Neuronal stem cell (in vitro differentiated cells): Measurements from ENCODE around the gene SPRTN.

Experiments used
- DNase-seq: peaks from one replicate; pipeline ENCODE4 v3.0.0-alpha.2; 2013; ENCODE audit warnings: low spot score
- H2AFZ ChIP-seq: one replicate; pipeline ENCODE4 v1.6.1; 2013; ENCODE audit warnings: mild to moderate bottlenecking, low read length, inconsistent platforms
- H2AK5ac ChIP-seq: 2 replicates; pipeline ENCODE4 v1.6.1; 2013; ENCODE audit warnings: low read depth, mild to moderate bottlenecking, inconsistent platforms, low read length, moderate library complexity, mixed read lengths
- H2BK120ac ChIP-seq: 2 replicates; pipeline ENCODE4 v1.6.1; 2013; ENCODE audit warnings: low read depth, mild to moderate bottlenecking, inconsistent platforms, low read length, moderate library complexity, mixed read lengths
- H2BK12ac ChIP-seq: one replicate; pipeline ENCODE4 v1.6.1; 2013; ENCODE audit warnings: low read length, inconsistent platforms
- H2BK15ac ChIP-seq: 2 replicates; pipeline ENCODE4 v1.6.1; 2013; ENCODE audit warnings: mild to moderate bottlenecking, low read length, inconsistent platforms, mixed read lengths
- H2BK5ac ChIP-seq: one replicate; pipeline ENCODE4 v1.6.1; 2013; ENCODE audit warnings: inconsistent platforms, mild to moderate bottlenecking, low read length, moderate library complexity
- H3K14ac ChIP-seq: one replicate; pipeline ENCODE4 v1.6.1; 2013; ENCODE audit warnings: low read length, inconsistent platforms
- H3K18ac ChIP-seq: 2 replicates; pipeline ENCODE4 v1.6.1; 2013; ENCODE audit warnings: low read length, inconsistent platforms
- H3K23ac ChIP-seq: 2 replicates; pipeline ENCODE4 v1.6.1; 2013; ENCODE audit warnings: low read depth, mild to moderate bottlenecking, mixed read lengths, low read length, inconsistent platforms; ENCODE audit not compliant: poor library complexity
- H3K27ac ChIP-seq: replicated peaks from 3 replicates; pipeline ENCODE4 v1.5.1; 2013; ENCODE audit warnings: low read length, inconsistent platforms
- H3K27me3 ChIP-seq, 3 experiments: 2 replicates each; pipeline ENCODE4 v1.6.1; 2013; ENCODE audit warnings: low read length in 3 of 3, mild to moderate bottlenecking in 2 of 3, inconsistent platforms in 1 of 3, low read depth in 1 of 3, mixed read lengths in 1 of 3, moderate library complexity in 1 of 3; ENCODE audit not compliant: control insufficient read depth in 3 of 3, insufficient read depth in 3 of 3
- H3K36me3 ChIP-seq, 2 donors: replicated peaks in 1 of 2; 2 replicates each; pipeline ENCODE4 v1.6.1; 2013; ENCODE audit warnings: low read length in 2 of 2; ENCODE audit not compliant: control insufficient read depth in 2 of 2, insufficient read depth in 2 of 2
- H3K4ac ChIP-seq: 2 replicates; pipeline ENCODE4 v1.6.1; 2013; ENCODE audit warnings: inconsistent platforms, mild to moderate bottlenecking, low read length, moderate library complexity
- H3K4me1 ChIP-seq, 2 donors: 1 replicate in 1 of 2; 2 replicates in 1 of 2; pipeline ENCODE4 v1.6.1; 2013; ENCODE audit warnings: low read length in 2 of 2, low read depth in 1 of 2; ENCODE audit not compliant: control insufficient read depth in 2 of 2, insufficient read depth in 1 of 2
- H3K4me2 ChIP-seq: one replicate; pipeline ENCODE4 v1.6.1; 2013; ENCODE audit warnings: mild to moderate bottlenecking, low read length, inconsistent platforms; ENCODE audit not compliant: insufficient read depth, poor library complexity, severe bottlenecking
- H3K4me3 ChIP-seq, 2 donors: 2 replicates each; pipeline ENCODE4 v1.5.1; 2013; ENCODE audit warnings: low read length in 2 of 2, mild to moderate bottlenecking in 2 of 2, inconsistent platforms in 1 of 2, moderate library complexity in 1 of 2
- H3K79me1 ChIP-seq: one replicate; pipeline ENCODE4 v1.6.1; 2013; ENCODE audit warnings: low read depth, mild to moderate bottlenecking, inconsistent platforms, low read length, moderate library complexity
- H3K9ac ChIP-seq: one replicate; pipeline ENCODE4 v1.6.1; 2013; ENCODE audit warnings: mild to moderate bottlenecking, low read depth, low read length, inconsistent platforms; ENCODE audit not compliant: poor library complexity
- H3K9me3 ChIP-seq, 2 donors: replicated peaks in 1 of 2; 2 replicates each; pipeline versions ENCODE3 to v1.6.1; 2013; ENCODE audit warnings: low read length in 2 of 2, mild to moderate bottlenecking in 2 of 2, inconsistent platforms in 1 of 2, low read depth in 1 of 2, mixed read lengths in 1 of 2, moderate library complexity in 1 of 2; ENCODE audit not compliant: control insufficient read depth in 2 of 2, insufficient read depth in 1 of 2
- H4K8ac ChIP-seq: one replicate; pipeline ENCODE4 v1.6.1; 2013; ENCODE audit warnings: low read depth, mild to moderate bottlenecking, inconsistent platforms, low read length, moderate library complexity
- H4K91ac ChIP-seq: one replicate; pipeline ENCODE4 v1.6.1; 2013; ENCODE audit warnings: low read length, low read depth, mild to moderate bottlenecking, inconsistent platforms; ENCODE audit not compliant: poor library complexity
- WGBS, 2 donors: extraction: QIAGEN DNeasy Blood & Tissue Kit; methylation state at CpG; one replicate each; pipeline ENCODE4 v1.1.7; 2013; ENCODE audit warnings: missing lambda C conversion rate in 2 of 2, mixed read lengths in 1 of 2; ENCODE audit not compliant: insufficient read length in 2 of 2, insufficient replicate concordance in 1 of 2; ENCODE audit errors: extremely low coverage in 2 of 2; 5-methylcytosine and 5-hydroxymethylcytosine counted together

The SPRTN gene

GRCh38 chr1:231396643-231397042, 58.5 kb downstream of the SPRTN start:
- H2BK12ac ChIP-seq, result no peak overlapping the region
- H2BK15ac ChIP-seq, result no peak overlapping the region
- H3K27ac ChIP-seq, result no peak overlapping the region
- H3K23ac ChIP-seq, result no peak overlapping the region
- H3K79me1 ChIP-seq, result no peaks in the 10 kb centered on the region
- H4K91ac ChIP-seq, result no peak overlapping the region
- H3K18ac ChIP-seq, result no peak overlapping the region
- H2BK120ac ChIP-seq, result no peak overlapping the region
- H3K9me3 ChIP-seq, result no peaks in the 10 kb centered on the region
- H3K27me3 ChIP-seq, result no peaks in the 10 kb centered on the region
- no peak overlapping the region for H3K4me3 ChIP-seq
- H3K4me2 ChIP-seq, result no peak overlapping the region
- WGBS, 2 donors, result no CpG with 5 or more reads among the region's 2 CpGs
- no peaks in the 10 kb centered on the region for H3K36me3 ChIP-seq
- H2AK5ac ChIP-seq, result no peak overlapping the region
- H2BK5ac ChIP-seq, result no peak overlapping the region
- H3K4ac ChIP-seq, result no peak overlapping the region
- H3K4me1 ChIP-seq, result peaks cover 2 to 3% of the 10 kb centered on the region in 2 donors
- DNase-seq, result no peak
- H4K8ac ChIP-seq, result no peak overlapping the region
- H2AFZ ChIP-seq, result no peak overlapping the region
- no peak overlapping the region for H3K14ac ChIP-seq
- no peak overlapping the region for H3K9ac ChIP-seq

GRCh38 chr1:231397886-231398671, 60.0 kb downstream of the SPRTN start:
- H3K18ac ChIP-seq, result no peak overlapping the region
- H3K27ac ChIP-seq, result no peak overlapping the region
- no peaks in the 10 kb centered on the region for H3K27me3 ChIP-seq
- H3K14ac ChIP-seq, result no peak overlapping the region
- H3K79me1 ChIP-seq, result no peaks in the 10 kb centered on the region
- no peak overlapping the region for H2BK120ac ChIP-seq
- no peaks in the 10 kb centered on the region for H3K36me3 ChIP-seq
- H3K4ac ChIP-seq, result no peak overlapping the region
- H2BK15ac ChIP-seq, result no peak overlapping the region
- H2AFZ ChIP-seq, result no peak overlapping the region
- no peak overlapping the region for H3K9ac ChIP-seq
- peaks cover 2 to 3% of the 10 kb centered on the region in 2 donors for H3K4me1 ChIP-seq
- no peaks in the 10 kb centered on the region for H3K9me3 ChIP-seq
- no peak for DNase-seq
- no peak overlapping the region for H3K4me2 ChIP-seq
- no peak overlapping the region for H3K23ac ChIP-seq
- no peak overlapping the region for H4K91ac ChIP-seq
- no peak overlapping the region for H2AK5ac ChIP-seq
- H3K4me3 ChIP-seq, result no peak overlapping the region
- no peak overlapping the region for H4K8ac ChIP-seq
- no peak overlapping the region for H2BK5ac ChIP-seq
- no CpG with 5 or more reads among the region's 4 CpGs for WGBS, 2 donors
- no peak overlapping the region for H2BK12ac ChIP-seq

- Histone ChIP-seq H2BK15ac (no peak overlapping the region), H3K4me3 (no peak overlapping the region), H2BK5ac (no peak overlapping the region), H3K4me2 (no peak overlapping the region), H2AK5ac (no peak overlapping the region), H3K9me3 (no peaks in the 10 kb centered on the region), H2AFZ (no peak overlapping the region), H4K91ac (no peak overlapping the region), H3K27ac (no peak overlapping the region), H2BK120ac (no peak overlapping the region), H4K8ac (no peak overlapping the region), H3K27me3 (no peaks in the 10 kb centered on the region), H2BK12ac (no peak overlapping the region), H3K36me3 (no peaks in the 10 kb centered on the region), H3K79me1 (no peaks in the 10 kb centered on the region), H3K23ac (no peak overlapping the region), H3K9ac (no peak overlapping the region), H3K18ac (no peak overlapping the region), H3K4me1 (no peaks in the 10 kb centered on the region), H3K4ac (no peak overlapping the region), H3K14ac (no peak overlapping the region)
- no CpG with 5 or more reads among the region's 1 CpG for WGBS, 2 donors
- no peak for DNase-seq
Measured at GRCh38 chr1:231401478-231401877, 63.4 kb downstream of the SPRTN start.

- Histone ChIP-seq H2BK5ac (no peak overlapping the region), H3K23ac (no peak overlapping the region), H3K9ac (no peak overlapping the region), H4K8ac (no peak overlapping the region), H2BK120ac (no peak overlapping the region), H2BK12ac (no peak overlapping the region), H2BK15ac (no peak overlapping the region), H3K4me2 (no peak overlapping the region), H3K4me1 (no peaks in the 10 kb centered on the region), H3K27ac (no peak overlapping the region), H3K4me3 (no peak overlapping the region), H3K18ac (no peak overlapping the region), H3K79me1 (no peaks in the 10 kb centered on the region), H3K14ac (no peak overlapping the region), H3K36me3 (peaks cover 0 to 5% of the 10 kb centered on the region in 2 donors), H3K27me3 (no peaks in the 10 kb centered on the region), H3K4ac (no peak overlapping the region), H2AK5ac (no peak overlapping the region), H2AFZ (no peak overlapping the region), H4K91ac (no peak overlapping the region), H3K9me3 (no peaks in the 10 kb centered on the region)
- WGBS, 2 donors, result no CpG with 5 or more reads among the region's 2 CpGs
- no peak for DNase-seq
Measured at GRCh38 chr1:231404318-231404717, 66.2 kb downstream of the SPRTN start.
